Astrocyte (in vitro differentiated cells and primary cell): ENCODE results near the gene EHD4. TPM values are rescaled to one million over a fixed set of nuclear protein-coding genes. Genes with fewer than 3 reads are reported as not detected.

Experiments
- DNase-seq: peaks from one replicate; pipeline ENCODE4 v3.0.0-alpha.2; 2010; ENCODE audit warnings: low read depth
- FAIRE-seq: peaks from 2 replicates; lab custom pipeline; 2011; peaks lifted over from hg19 to GRCh38; lab: Jason Lieb, UNC
- H2AFZ ChIP-seq: 2 replicates; pipeline ENCODE4 v1.6.0; 2012; ENCODE audit warnings: low read depth, low read length, inconsistent platforms
- H3K27ac ChIP-seq: 2 replicates; pipeline ENCODE4 v1.5.1; 2011; ENCODE audit warnings: low read depth, low read length, inconsistent platforms
- H3K27me3 ChIP-seq: 2 replicates; pipeline ENCODE4 v1.6.0; 2011; ENCODE audit warnings: low read length, inconsistent platforms; ENCODE audit not compliant: insufficient read depth
- H3K36me3 ChIP-seq: 2 replicates; pipeline ENCODE4 v1.5.1; 2011; ENCODE audit warnings: low read length, inconsistent platforms; ENCODE audit not compliant: insufficient read depth
- H3K4me1 ChIP-seq: 2 replicates; pipeline ENCODE4 v1.5.1; 2011; ENCODE audit warnings: low read length, inconsistent platforms; ENCODE audit not compliant: insufficient read depth
- H3K4me2 ChIP-seq: 2 replicates; pipeline ENCODE4 v1.6.0; 2012; ENCODE audit warnings: low read length, inconsistent platforms
- H3K4me3 ChIP-seq: 2 replicates; pipeline ENCODE4 v1.5.1; 2011; ENCODE audit warnings: low read depth, mild to moderate bottlenecking, low read length, inconsistent platforms; ENCODE audit not compliant: insufficient read depth
- H3K79me2 ChIP-seq: 2 replicates; pipeline ENCODE4 v1.6.0; 2012; ENCODE audit warnings: mild to moderate bottlenecking, low read length, inconsistent platforms; ENCODE audit not compliant: insufficient read depth
- H3K9ac ChIP-seq: 2 replicates; pipeline ENCODE4 v1.6.0; 2012; ENCODE audit warnings: mild to moderate bottlenecking, low read length, inconsistent platforms
- H3K9me3 ChIP-seq: 2 replicates; pipeline ENCODE4 v1.5.1; 2012; ENCODE audit warnings: low read depth, mild to moderate bottlenecking, low read length, inconsistent platforms; ENCODE audit not compliant: insufficient read depth
- H4K20me1 ChIP-seq: 2 replicates; pipeline ENCODE4 v1.6.0; 2012; ENCODE audit warnings: low read length, inconsistent platforms; ENCODE audit not compliant: insufficient read depth
- H3K27ac Mint-ChIP-seq: one replicate; pipeline ENCODE4 v1.8.0; 2021; ENCODE audit warnings: mild to moderate bottlenecking, mixed read lengths; ENCODE audit not compliant: unreplicated experiment
- H3K27me3 Mint-ChIP-seq: one replicate; pipeline ENCODE4 v1.8.0; 2021; ENCODE audit warnings: low read depth, mixed read lengths; ENCODE audit not compliant: unreplicated experiment
- H3K36me3 Mint-ChIP-seq: one replicate; pipeline ENCODE4 v1.8.0; 2021; ENCODE audit warnings: low read depth, mixed read lengths; ENCODE audit not compliant: unreplicated experiment
- H3K4me1 Mint-ChIP-seq: one replicate; pipeline ENCODE4 v1.8.0; 2021; ENCODE audit warnings: low read depth, mixed read lengths; ENCODE audit not compliant: unreplicated experiment
- H3K4me3 Mint-ChIP-seq: one replicate; pipeline ENCODE4 v1.8.0; 2021; ENCODE audit warnings: mild to moderate bottlenecking, moderate library complexity, mixed read lengths; ENCODE audit not compliant: unreplicated experiment
- H3K9me3 Mint-ChIP-seq: one replicate; pipeline ENCODE4 v1.8.0; 2021; ENCODE audit warnings: mild to moderate bottlenecking, mixed read lengths; ENCODE audit not compliant: unreplicated experiment
- EZH2 ChIP-seq: IDR thresholded peaks from 2 replicates; pipeline ENCODE4 v1.6.1; 2012; ENCODE audit warnings: mild to moderate bottlenecking, low read length, inconsistent platforms; ENCODE audit not compliant: insufficient read depth
- total RNA-seq: library from RNA; stranded (reverse); gene quantifications from 2 replicates; pipeline ENCODE4 v1.2.1, GENCODE V29; 2021
- TF ChIP-seq, protein P1 (sequence below): IDR thresholded peaks from 2 replicates; pipeline ENCODE4 v1.5.1; 2011; ENCODE audit warnings: low read depth, mild to moderate bottlenecking, inconsistent platforms, low read length, moderate library complexity; ENCODE audit not compliant: insufficient read depth

EHD4 gene
- total RNA-seq, 1 donor from 2014 or later = 46.4 TPM

DNA sequence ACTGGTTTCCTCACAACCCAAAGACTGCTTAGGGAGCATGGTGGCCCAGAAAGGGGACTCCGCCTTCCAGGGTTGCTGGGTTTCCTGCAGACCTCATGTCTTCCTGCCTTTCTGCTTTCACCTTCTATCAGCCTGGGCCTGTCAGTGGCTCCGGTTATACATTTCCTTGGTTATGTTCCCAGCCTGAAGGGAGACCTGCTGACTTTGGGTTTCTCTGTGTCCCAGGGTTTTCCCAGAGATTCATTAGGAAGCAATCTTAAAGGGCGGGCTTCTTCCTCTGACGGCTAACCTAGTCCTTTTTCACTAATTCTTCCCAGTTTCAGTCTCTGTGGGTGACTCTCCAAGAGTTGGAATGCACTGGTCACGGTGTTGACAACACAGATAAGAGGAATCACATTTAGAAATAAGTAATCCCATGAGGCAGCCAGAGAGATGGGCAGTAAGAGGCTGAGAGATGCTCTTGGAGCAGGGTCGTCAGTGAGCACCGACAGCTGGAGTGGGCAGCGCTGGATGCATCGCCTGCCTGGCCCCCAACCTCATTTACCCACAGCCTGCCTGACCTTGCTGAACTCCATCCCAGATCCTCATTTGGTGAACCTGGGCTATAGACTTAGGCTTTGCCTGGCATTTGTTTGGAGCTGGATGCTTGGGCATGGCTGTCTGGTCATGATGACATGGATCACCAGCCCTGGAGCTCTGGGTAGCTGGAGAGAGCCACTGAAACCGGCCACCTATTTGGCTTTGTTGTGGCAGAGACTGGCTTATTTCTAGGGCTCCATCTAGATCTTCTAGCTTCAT is 10.0 kb upstream of the EHD4 start:
- peaks cover 34% of the 10 kb centered on the region for H3K27me3 Mint-ChIP-seq
- DNase-seq = no peak
- H3K4me1 Mint-ChIP-seq = peaks cover 8% of the 10 kb centered on the region
- no peak for TF ChIP-seq EZH2
- TF ChIP-seq, protein P1, sequence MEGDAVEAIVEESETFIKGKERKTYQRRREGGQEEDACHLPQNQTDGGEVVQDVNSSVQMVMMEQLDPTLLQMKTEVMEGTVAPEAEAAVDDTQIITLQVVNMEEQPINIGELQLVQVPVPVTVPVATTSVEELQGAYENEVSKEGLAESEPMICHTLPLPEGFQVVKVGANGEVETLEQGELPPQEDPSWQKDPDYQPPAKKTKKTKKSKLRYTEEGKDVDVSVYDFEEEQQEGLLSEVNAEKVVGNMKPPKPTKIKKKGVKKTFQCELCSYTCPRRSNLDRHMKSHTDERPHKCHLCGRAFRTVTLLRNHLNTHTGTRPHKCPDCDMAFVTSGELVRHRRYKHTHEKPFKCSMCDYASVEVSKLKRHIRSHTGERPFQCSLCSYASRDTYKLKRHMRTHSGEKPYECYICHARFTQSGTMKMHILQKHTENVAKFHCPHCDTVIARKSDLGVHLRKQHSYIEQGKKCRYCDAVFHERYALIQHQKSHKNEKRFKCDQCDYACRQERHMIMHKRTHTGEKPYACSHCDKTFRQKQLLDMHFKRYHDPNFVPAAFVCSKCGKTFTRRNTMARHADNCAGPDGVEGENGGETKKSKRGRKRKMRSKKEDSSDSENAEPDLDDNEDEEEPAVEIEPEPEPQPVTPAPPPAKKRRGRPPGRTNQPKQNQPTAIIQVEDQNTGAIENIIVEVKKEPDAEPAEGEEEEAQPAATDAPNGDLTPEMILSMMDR = no peak
- no peak overlapping the region for H3K9ac ChIP-seq
- no peaks in the 10 kb centered on the region for H4K20me1 ChIP-seq
- no peaks in the 10 kb centered on the region for H3K9me3 ChIP-seq
- no peak overlapping the region for H3K27ac Mint-ChIP-seq
- no peaks in the 10 kb centered on the region for H3K36me3 ChIP-seq
- no peaks in the 10 kb centered on the region for H3K79me2 ChIP-seq
- no peak overlapping the region for H2AFZ ChIP-seq
- H3K4me3 Mint-ChIP-seq = no peak overlapping the region
- no peak overlapping the region for H3K4me3 ChIP-seq
- peaks cover 2% of the 10 kb centered on the region for H3K9me3 Mint-ChIP-seq
- no peak overlapping the region for H3K27ac ChIP-seq
- FAIRE-seq = no peak
- peaks cover 4% of the 10 kb centered on the region for H3K27me3 ChIP-seq
- peaks cover 2% of the 10 kb centered on the region for H3K36me3 Mint-ChIP-seq
- H3K4me2 ChIP-seq = no peak overlapping the region
- H3K4me1 ChIP-seq = peaks cover 4% of the 10 kb centered on the region

DNA sequence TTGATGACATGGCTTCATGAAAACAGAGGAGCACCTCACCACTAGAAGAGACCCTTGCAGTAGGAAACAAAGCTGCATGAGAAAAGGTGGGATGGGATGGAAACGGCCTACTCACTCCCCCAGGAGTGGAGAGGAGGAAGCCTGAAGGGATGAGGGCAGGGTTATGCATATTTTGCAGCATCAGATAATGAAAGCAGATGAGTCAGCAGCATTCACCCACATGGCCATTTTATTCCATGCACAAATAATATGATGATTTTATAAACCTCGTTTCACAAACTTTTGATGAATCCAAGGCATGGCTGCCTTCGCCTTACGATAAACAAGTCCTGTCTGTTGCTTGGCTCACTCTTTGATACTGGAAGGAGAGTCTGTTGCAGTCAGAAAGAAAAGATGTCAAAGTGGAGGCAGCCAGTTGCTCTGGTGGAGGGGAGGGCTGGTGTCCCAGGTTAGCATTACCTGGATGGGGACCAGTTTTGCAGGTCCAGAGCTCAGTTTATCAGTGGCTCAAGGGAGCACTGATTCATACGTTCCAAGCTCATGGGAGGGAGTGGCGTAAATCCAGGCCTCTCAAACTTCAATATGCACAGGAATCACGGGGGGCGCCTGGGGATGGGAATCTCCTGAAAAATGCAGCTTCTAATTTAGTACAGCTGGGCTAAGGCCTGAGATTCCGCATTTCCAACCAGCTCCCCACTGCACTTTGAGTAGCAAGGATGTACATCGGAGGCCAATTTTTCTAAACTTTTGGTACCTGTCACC is 9.2 kb upstream of the EHD4 start:
- H3K36me3 ChIP-seq = no peaks in the 10 kb centered on the region
- Mint-ChIP-seq H3K4me1 (peaks cover 8% of the 10 kb centered on the region), H3K27me3 (peaks cover 26% of the 10 kb centered on the region), H3K36me3 (no peaks in the 10 kb centered on the region), H3K9me3 (peaks cover 2% of the 10 kb centered on the region), H3K4me3 (no peak overlapping the region), H3K27ac (no peak overlapping the region)
- no peaks in the 10 kb centered on the region for H3K79me2 ChIP-seq
- peak overlapping the region; percentile 22 for H3K4me2 ChIP-seq
- no peak overlapping the region for H3K4me3 ChIP-seq
- H3K27ac ChIP-seq = no peak overlapping the region
- H3K9me3 ChIP-seq = no peaks in the 10 kb centered on the region
- peaks cover 4% of the 10 kb centered on the region for H3K27me3 ChIP-seq
- no peak for DNase-seq
- no peak for FAIRE-seq
- H4K20me1 ChIP-seq = no peaks in the 10 kb centered on the region
- H3K9ac ChIP-seq = no peak overlapping the region
- no peak overlapping the region for H2AFZ ChIP-seq
- no peak for TF ChIP-seq EZH2
- TF ChIP-seq, protein P1 = no peak
- peaks cover 4% of the 10 kb centered on the region for H3K4me1 ChIP-seq
